H54 (cell line): ENCODE data around the gene ADAM22.
"Not testable (repeated sequence)": the region's sequence is repeated elsewhere in the genome, so short reads cannot be mapped to it uniquely, and the experiment has no call there.

ENCODE experiments used
- DNase-seq: peaks from one replicate; pipeline ENCODE4 v3.0.0; 2011; ENCODE audit warnings: low spot score, mixed read lengths; ENCODE audit not compliant: insufficient read length
- FAIRE-seq: peaks from 3 replicates; lab custom pipeline; 2011; peaks lifted over from hg19 to GRCh38; lab: Jason Lieb, UNC
- POLR2A ChIP-seq: IDR thresholded peaks from 2 replicates; pipeline ENCODE4 v1.6.1; 2011; ENCODE audit warnings: low read depth, mild to moderate bottlenecking, low read length

ADAM22 gene

GRCh38 chr7:88116235-88116795, 182.3 kb downstream of the ADAM22 start:
- FAIRE-seq = no peak
- TF ChIP-seq POLR2A = no peak
- DNase-seq = no peak

DNA sequence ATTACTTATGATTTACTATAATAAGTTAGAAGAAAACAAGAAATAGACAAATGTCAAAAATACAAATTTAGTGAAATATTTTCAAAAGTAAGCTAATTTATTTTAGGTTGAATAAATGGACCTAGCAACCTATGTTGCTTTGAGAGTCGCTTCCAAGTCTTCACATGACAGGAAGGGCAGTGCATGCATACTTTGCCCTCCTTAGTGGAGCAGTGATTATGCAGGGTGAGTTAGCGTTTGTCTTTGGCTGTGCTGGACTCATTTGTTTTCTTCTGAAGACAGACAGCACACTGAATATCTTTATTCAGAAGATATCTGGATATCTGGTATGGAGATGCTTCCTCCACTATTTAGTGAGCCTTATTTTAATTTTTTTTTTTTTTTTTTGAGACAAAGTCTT, 183.3 kb downstream of the ADAM22 start:
- DNase-seq (no peak), FAIRE-seq (no peak)
- no peak for TF ChIP-seq POLR2A

DNA sequence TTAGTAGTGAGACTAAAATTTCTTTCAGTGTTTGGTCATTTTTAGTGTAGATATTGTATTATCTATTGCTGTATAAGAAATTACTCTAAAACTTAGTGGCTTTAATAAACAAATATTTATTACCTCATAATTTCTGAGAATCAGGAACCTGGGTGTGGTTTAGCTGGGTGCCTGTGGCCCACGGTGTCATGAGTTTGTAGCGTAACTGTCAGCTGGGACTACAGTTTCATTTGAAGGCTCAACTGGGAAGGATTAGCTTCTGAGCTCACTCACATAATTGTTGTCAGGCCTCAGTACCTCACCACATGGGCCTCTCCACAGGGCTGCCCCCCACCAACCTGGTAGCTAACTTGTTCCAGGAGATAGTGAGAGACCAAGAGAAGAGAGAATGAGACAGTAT, 187.3 kb downstream of the ADAM22 start:
- TF ChIP-seq POLR2A = no peak
- FAIRE-seq = no peak

DNA sequence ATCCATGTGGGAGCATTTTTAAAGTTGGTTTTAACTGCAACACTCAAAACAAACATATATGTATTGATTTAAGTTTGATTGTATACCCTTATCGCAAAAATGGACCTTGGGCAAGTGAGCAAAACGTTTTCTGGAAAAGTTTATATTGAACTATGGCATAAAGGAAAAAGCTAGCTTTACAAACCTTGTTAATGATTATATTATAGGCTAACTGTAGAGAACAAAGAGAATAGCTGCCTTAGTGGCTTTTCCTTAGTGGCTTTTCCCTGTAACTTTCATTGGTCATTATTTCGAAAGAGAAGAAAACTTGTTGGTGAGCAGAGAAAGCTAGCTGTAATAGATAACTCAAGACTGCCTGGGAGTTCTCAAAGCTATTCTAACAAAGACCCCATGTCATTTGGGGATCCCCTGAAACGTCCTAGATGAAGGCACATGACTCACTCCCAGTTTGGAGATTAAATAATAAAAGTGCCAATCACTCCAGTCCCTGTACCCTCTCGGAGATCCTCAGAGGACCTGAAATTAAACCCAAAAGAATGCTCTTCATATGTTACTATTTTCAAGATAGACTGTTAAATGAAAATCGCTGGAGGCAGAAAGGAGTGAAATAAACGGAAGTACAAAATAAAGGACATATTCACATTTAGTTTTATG, 193.7 kb downstream of the ADAM22 start:
- DNase-seq (no peak), FAIRE-seq (no peak)
- no peak for TF ChIP-seq POLR2A

More for the DNA sequence above, 187.3 kb downstream of the ADAM22 start:
- DNase-seq = no peak

GRCh38 chr7:88132725-88133124, 198.7 kb downstream of the ADAM22 start:
- FAIRE-seq (no peak), DNase-seq (no peak)
- TF ChIP-seq POLR2A = no peak

GRCh38 chr7:88140947-88141346, 206.9 kb downstream of the ADAM22 start:
- DNase-seq (no peak), FAIRE-seq (no peak)
- no peak for TF ChIP-seq POLR2A

DNA sequence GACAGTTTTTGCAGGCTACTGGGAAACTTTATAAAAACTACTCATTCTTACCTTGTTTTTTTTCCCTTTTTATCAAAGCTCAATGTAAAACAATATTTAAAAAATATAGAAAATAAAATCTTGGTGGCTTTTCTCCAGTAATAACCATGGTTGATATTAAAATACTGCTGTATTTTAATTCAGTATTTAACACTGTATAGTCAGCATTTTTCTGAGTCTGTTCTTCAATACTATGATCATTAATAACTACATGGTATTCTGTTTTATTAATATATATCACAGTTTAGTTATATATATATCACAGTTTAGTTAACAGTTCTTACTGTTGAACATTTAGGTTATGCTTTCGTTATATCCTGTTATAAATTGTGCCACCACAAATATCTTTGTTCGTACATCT, 207.4 kb downstream of the ADAM22 start:
- FAIRE-seq = no peak
- TF ChIP-seq POLR2A = no peak
- no peak for DNase-seq

GRCh38 chr7:88141953-88142352, 207.9 kb downstream of the ADAM22 start:
- DNase-seq (no peak), FAIRE-seq (no peak)
- no peak for TF ChIP-seq POLR2A

- no peak for FAIRE-seq
- no peak for TF ChIP-seq POLR2A
Measured at GRCh38 chr7:88146616-88147015, 212.6 kb downstream of the ADAM22 start.

GRCh38 chr7:88147341-88147740, 213.3 kb downstream of the ADAM22 start:
- FAIRE-seq (no peak), DNase-seq (no peak)
- TF ChIP-seq POLR2A = no peak

More at GRCh38 chr7:88146616-88147015, 212.6 kb downstream of the ADAM22 start:
- no peak for DNase-seq

- no peak for FAIRE-seq
Measured at GRCh38 chr7:88147949-88148348, 213.9 kb downstream of the ADAM22 start.

DNA sequence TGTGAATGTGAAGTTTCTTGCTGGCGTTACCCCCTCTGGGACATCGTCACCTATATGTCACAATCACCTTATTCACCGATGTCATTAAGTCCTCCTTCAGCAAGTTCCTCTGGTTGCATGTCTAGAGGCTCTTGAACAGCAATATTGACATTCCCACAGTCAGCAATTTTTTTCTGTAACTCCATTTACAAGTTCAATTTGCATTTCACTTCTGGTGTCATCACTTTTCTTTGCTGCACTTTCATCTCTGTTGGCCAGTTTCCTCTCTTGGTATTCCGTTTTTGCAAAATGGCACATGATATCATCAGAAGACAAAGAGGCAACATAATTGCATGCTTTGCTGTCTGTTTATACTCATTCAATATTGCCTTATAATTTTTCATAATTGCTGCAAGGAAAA, 216.0 kb downstream of the ADAM22 start:
- no peak for FAIRE-seq
- TF ChIP-seq POLR2A = no peak
- no peak for DNase-seq

More at GRCh38 chr7:88147949-88148348, 213.9 kb downstream of the ADAM22 start:
- no peak for TF ChIP-seq POLR2A
- no peak for DNase-seq

- no peak for DNase-seq
- no peak for FAIRE-seq
- TF ChIP-seq POLR2A = no peak
Measured at GRCh38 chr7:88151119-88151790, 217.2 kb downstream of the ADAM22 start.

DNA sequence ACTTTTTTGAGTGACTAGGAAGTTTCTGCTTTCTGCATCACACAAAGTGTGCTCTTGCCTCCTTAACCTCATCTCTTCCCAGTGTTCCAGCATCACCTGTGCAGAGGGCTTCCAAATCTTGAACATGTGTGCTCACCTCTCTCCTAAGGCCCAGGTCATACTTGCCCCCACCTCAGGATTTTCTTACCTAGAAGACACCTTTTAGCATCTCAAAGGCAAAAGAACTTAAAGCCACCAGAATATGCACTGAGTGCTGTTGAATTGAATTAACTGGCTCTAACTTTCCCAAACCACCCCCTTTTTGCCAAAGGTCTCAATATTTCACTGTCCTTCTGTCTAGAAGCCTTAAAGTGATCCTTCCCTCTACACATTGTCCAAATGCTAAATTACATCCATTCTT, 219.3 kb downstream of the ADAM22 start:
- FAIRE-seq (no peak), DNase-seq (no peak)
- TF ChIP-seq POLR2A = no peak

GRCh38 chr7:88155756-88156155, 221.7 kb downstream of the ADAM22 start:
- DNase-seq = no peak
- no peak for FAIRE-seq
- no peak for TF ChIP-seq POLR2A

GRCh38 chr7:88156356-88156755, 222.3 kb downstream of the ADAM22 start:
- FAIRE-seq = no peak
- TF ChIP-seq POLR2A = no peak
- no peak for DNase-seq

- FAIRE-seq = not testable (repeated sequence)
Measured at GRCh38 chr7:88159741-88160140, 225.7 kb downstream of the ADAM22 start.

More at GRCh38 chr7:88159741-88160140, 225.7 kb downstream of the ADAM22 start:
- not testable (repeated sequence) for DNase-seq
